ENCODE data around the gene VSTM2L. TPM values are rescaled to one million over a fixed set of nuclear protein-coding genes. Genes with fewer than 3 reads are reported as not detected.

VSTM2L gene
- total RNA-seq, 1 donor from 2014 or later, result not detected

- Histone ChIP-seq H3K9me3 (no peaks in the 10 kb centered on the region), H3K4me3 (no peak overlapping the region), H3K27me3 (no peaks in the 10 kb centered on the region), H3K4me1 (no peaks in the 10 kb centered on the region), H3K36me3 (no peaks in the 10 kb centered on the region), H3K27ac (no peak overlapping the region)
- intact Hi-C loops (cut with DNase I), result no loop called here
- DNase-seq (ENCODE audit: extremely low spot score in 2 of 2), result no peak
- TF ChIP-seq CTCF (IDR thresholded peaks at IDR 0.05), result no peak
Measured at GRCh38 chr20:37879843-37880242, 23.1 kb upstream of the VSTM2L start.

- Histone ChIP-seq H3K27me3 (no peaks in the 10 kb centered on the region), H3K4me1 (no peaks in the 10 kb centered on the region), H3K9me3 (no peaks in the 10 kb centered on the region), H3K27ac (no peak overlapping the region), H3K36me3 (no peaks in the 10 kb centered on the region), H3K4me3 (no peak overlapping the region)
- intact Hi-C loops (cut with DNase I), result no loop called here
- no peak for DNase-seq (ENCODE audit: extremely low spot score in 2 of 2)
- TF ChIP-seq CTCF (IDR thresholded peaks at IDR 0.05) (no peak), POLR2A (IDR thresholded peaks at IDR 0.05) (no peak), POLR2AphosphoS5 (IDR thresholded peaks at IDR 0.05; ENCODE audit: insufficient read depth in 1 of 2, low read depth in 1 of 2) (no peak)
Measured at GRCh38 chr20:37880726-37881591, 22.0 kb upstream of the VSTM2L start.

GRCh38 chr20:37881601-37882343 lies 21.2 kb upstream of the VSTM2L start:
- Histone ChIP-seq H3K36me3 (no peaks in the 10 kb centered on the region), H3K27ac (no peak overlapping the region), H3K27me3 (no peaks in the 10 kb centered on the region), H3K9me3 (no peaks in the 10 kb centered on the region), H3K4me1 (no peaks in the 10 kb centered on the region), H3K4me3 (no peak overlapping the region)
- intact Hi-C loops (cut with DNase I), result no loop called here
- TF ChIP-seq POLR2A (IDR thresholded peaks at IDR 0.05), result no peak
- TF ChIP-seq POLR2AphosphoS5 (IDR thresholded peaks at IDR 0.05; ENCODE audit: insufficient read depth in 1 of 2, low read depth in 1 of 2), result no peak
- no peak for TF ChIP-seq CTCF (IDR thresholded peaks at IDR 0.05)
- DNase-seq (ENCODE audit: extremely low spot score in 2 of 2), result no peak

- H3K4me3 ChIP-seq, result no peak overlapping the region
- no peak overlapping the region for H3K27ac ChIP-seq
- TF ChIP-seq CTCF (IDR thresholded peaks at IDR 0.05), result no peak
- TF ChIP-seq POLR2AphosphoS5 (IDR thresholded peaks at IDR 0.05; ENCODE audit: insufficient read depth in 1 of 2, low read depth in 1 of 2), result no peak
- no peak for TF ChIP-seq POLR2A (IDR thresholded peaks at IDR 0.05)
- intact Hi-C loops (cut with DNase I), result no loop called here
- H3K4me1 ChIP-seq, result no peaks in the 10 kb centered on the region
- H3K9me3 ChIP-seq, result no peaks in the 10 kb centered on the region
- DNase-seq (ENCODE audit: extremely low spot score in 2 of 2), result no peak
- H3K27me3 ChIP-seq, result no peaks in the 10 kb centered on the region
- no peaks in the 10 kb centered on the region for H3K36me3 ChIP-seq
Measured at GRCh38 chr20:37882961-37883712, 19.8 kb upstream of the VSTM2L start.

Measured in vagina (tissue), 2 donors.